ENCODE results near the gene SNAP47.

Gene SNAP47

GRCh38 chr1:227769047-227769935 lies 34.1 kb downstream of the SNAP47 start:
- no peak for DNase-seq (ENCODE audit: low read depth)

- no peak for DNase-seq (ENCODE audit: low read depth)
Observed at GRCh38 chr1:227769936-227770494, 34.8 kb downstream of the SNAP47 start.

- DNase-seq (ENCODE audit: low read depth), result no peak
Observed at GRCh38 chr1:227770812-227771211, 35.6 kb downstream of the SNAP47 start.

- no peak for DNase-seq (ENCODE audit: low read depth)
Observed at GRCh38 chr1:227771326-227771725, 36.1 kb downstream of the SNAP47 start.

GRCh38 chr1:227771771-227772170 lies 36.5 kb downstream of the SNAP47 start:
- no peak for DNase-seq (ENCODE audit: low read depth)

GRCh38 chr1:227773558-227773957 lies 38.3 kb downstream of the SNAP47 start:
- DNase-seq (ENCODE audit: low read depth), result no peak

- no peak for DNase-seq (ENCODE audit: low read depth)
Observed at GRCh38 chr1:227774051-227774731, 39.0 kb downstream of the SNAP47 start.

- DNase-seq (ENCODE audit: low read depth), result no peak
Observed at GRCh38 chr1:227774821-227775661, 39.8 kb downstream of the SNAP47 start.

GRCh38 chr1:227775841-227776240 lies 40.6 kb downstream of the SNAP47 start:
- DNase-seq (ENCODE audit: low read depth), result no peak

- DNase-seq (ENCODE audit: low read depth), result no peak
Observed at GRCh38 chr1:227776331-227776771, 41.1 kb downstream of the SNAP47 start.

- DNase-seq (ENCODE audit: low read depth), result no peak
Observed at GRCh38 chr1:227777156-227777555, 41.9 kb downstream of the SNAP47 start.

- no peak for DNase-seq (ENCODE audit: low read depth)
Observed at GRCh38 chr1:227777646-227778045, 42.4 kb downstream of the SNAP47 start.

GRCh38 chr1:227778401-227778947 lies 43.2 kb downstream of the SNAP47 start:
- DNase-seq (ENCODE audit: low read depth), result no peak

GRCh38 chr1:227779021-227779441 lies 43.8 kb downstream of the SNAP47 start:
- no peak for DNase-seq (ENCODE audit: low read depth)

- no peak for DNase-seq (ENCODE audit: low read depth)
Observed at GRCh38 chr1:227779685-227780084, 44.5 kb downstream of the SNAP47 start.

- no peak for DNase-seq (ENCODE audit: low read depth)
Observed at GRCh38 chr1:227780101-227781044, 45.1 kb downstream of the SNAP47 start.

- no peak for DNase-seq (ENCODE audit: low read depth)
Observed at GRCh38 chr1:227781314-227781930, 46.2 kb downstream of the SNAP47 start.

- DNase-seq (ENCODE audit: low read depth), result no peak
Observed at GRCh38 chr1:227782226-227782625, 47.0 kb downstream of the SNAP47 start.

GRCh38 chr1:227785094-227785804 lies 50.0 kb downstream of the SNAP47 start:
- DNase-seq (ENCODE audit: low read depth), result no peak

Measured in stimulated activated CD8-positive, alpha-beta memory T cell treated with anti-CD3 and anti-CD28 coated beads, Interleukin-12 subunit alpha, Interleukin-12 subunit beta, amount 100 ng/mL, for 1 hour (primary cell).